Epithelial cell of prostate (primary cell): ENCODE results near the gene AGAP5.
"Not testable (repeated sequence)": the region's sequence is repeated elsewhere in the genome, so short reads cannot be mapped to it uniquely, and the experiment has no call there.

Source experiments
- DNase-seq: peaks from one replicate; pipeline ENCODE4 v3.0.0-alpha.2; 2011; ENCODE audit warnings: low read depth, low spot score
- H3K27ac ChIP-seq: fragments of 450-650 bp; 2 replicates; pipeline ENCODE4 v1.5.1; 2017; ENCODE audit warnings: mild to moderate bottlenecking

AGAP5 gene

DNA sequence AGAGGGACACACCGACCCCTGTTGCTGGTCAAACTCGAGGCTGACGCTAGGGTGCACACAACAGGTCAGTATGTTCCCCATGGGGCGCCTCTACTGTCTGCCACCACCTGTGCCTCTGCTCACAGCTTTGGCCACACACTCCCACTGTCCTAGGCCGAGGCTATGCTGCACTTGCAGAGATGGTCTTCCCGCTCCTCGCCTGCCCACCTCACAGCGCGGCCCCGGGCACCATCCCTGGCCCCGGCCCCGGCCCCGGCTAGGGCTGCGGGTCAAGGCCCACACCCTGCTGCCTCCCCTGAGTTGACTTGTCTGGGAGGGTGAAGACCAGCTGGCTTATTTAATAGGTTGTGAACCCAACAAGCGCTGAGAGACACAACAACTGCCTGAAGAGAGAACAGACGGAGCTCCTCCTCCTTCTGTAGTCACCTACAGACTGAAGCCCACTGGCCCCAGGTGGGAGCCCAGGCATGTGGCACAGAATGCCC, at the start of gene AGAP5:
AGAP5 (minus strand) TSS at position 435 of the 485 bp plus-strand sequence; CDS start at position 81, 354 bp downstream.
- not testable (repeated sequence) for H3K27ac ChIP-seq, DNase-seq

DNA sequence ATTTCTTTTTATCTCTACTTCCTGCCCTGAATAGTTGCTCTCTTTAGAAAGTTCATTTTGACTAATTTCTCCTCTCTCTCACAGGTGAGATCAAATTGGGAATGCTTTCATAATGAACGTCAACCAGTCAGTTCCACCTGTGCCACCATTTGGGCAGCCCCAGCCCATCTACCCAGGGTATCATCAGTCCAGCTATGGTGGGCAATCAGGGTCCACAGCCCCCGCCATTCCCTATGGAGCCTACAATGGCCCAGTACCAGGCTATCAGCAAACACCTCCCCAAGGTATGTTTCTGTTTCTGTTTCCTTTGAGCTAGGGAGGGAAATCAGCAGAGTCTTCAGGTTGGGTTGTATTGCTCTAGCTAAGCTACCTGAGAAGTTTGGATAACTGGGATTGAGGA, 48.8 kb upstream of the AGAP5 start:
- DNase-seq = no peak
- H3K27ac ChIP-seq = no peak overlapping the region

DNA sequence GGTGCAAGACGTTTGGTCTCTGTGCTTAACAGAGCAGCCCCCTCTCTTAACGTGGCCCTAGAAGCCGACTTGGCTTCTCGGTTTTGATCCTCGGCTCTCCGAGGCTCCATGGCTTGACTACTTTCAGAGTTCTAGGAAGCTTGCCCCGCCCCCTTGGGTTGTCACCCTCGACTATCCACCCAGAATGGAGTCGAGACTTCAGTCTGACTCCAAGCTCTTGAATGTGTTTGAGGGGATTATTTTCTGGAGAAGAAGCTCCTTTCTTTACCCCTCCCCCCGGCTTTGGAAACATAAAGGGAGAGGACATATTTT, 46.7 kb upstream of the AGAP5 start:
- no peak for DNase-seq
- peak overlapping the region; percentile 93 for H3K27ac ChIP-seq

DNA sequence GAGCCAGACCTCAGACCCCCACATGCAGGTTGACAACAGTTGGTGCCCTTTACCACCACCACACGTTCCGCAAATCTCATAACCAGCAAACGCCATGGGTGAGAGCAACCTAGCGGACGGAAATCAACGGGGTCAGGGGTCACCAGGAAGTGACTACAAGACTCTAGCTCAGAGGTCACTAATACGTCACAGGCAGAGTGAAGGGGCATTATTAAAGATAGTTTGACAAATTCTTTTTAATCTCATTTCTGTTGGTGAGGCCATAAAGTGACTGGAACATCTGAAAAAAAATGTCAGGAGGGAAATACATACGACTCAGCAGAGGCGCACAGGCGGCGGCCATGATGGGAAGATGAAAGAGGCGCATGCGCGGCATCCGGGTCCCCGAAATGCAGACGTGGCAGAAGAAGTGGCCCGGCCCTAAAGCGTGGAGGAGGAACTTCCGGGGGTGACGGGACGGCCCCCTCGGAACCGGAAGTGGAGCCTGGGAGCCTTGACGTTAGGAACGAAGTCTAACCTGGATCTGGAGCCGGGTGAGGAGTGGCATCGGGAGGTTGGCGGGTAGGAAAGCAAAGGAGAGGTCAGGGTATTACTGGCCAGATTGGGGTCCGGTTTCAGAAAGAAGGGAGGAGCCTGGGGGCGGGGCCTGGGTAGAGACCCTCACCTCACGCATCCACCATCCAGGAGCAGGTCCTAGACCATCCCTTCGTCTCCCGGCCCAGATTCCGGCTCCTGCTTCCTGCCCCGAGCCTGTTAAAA, 46.2 kb upstream of the AGAP5 start, which contains the start of gene SEC24C:
SEC24C (plus strand) TSS at position 468 of the 759 bp plus-strand sequence. CDS start 2,461 bp downstream, outside the sequence.
- peak; percentile 65 for DNase-seq
- H3K27ac ChIP-seq = peak within 1 kb of the TSS; percentile 93

DNA sequence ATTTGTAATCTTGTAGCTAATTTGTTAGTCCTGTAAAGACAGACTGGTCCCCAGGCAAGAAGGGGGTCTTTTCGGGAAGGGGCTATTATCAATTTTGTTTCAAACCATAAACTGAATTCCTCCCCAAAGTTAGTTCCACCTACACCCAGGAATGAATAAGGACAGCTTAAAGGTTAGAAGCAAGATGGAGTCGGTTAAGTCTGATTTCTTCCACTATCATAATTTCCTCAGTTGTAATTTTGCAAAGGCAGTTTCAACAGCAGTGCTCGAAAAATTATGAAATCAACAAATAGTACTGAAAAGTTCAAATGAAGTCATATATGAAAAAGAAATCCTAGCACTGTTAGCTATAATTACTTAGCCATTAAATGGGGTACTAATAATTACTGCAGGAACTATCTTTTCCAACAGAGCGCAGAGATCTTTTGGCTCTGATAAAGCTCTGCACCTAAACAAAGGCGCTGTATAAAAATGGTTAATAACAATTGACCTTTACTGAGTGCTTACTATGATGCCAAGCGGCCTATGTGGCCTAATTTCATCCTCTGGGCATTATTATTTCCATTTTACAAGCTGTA, 45.5 kb upstream of the AGAP5 start:
- peak overlapping the region; percentile 93 for H3K27ac ChIP-seq
- no peak for DNase-seq

DNA sequence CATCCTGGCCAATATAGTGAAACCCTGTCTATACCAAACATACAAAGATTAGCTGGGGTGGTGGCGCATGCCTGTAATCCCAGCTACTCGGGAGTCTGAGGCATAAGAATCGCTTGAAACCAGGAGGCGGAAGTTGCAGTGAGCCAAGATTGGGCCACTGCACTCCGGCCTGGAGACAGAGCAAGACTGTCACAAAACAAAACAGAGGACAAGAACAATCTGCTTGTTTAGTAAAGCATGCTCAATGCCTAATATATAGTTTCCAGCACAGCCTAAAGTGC, 44.5 kb upstream of the AGAP5 start:
- no peak for DNase-seq
- H3K27ac ChIP-seq = peak overlapping the region; percentile 93

DNA sequence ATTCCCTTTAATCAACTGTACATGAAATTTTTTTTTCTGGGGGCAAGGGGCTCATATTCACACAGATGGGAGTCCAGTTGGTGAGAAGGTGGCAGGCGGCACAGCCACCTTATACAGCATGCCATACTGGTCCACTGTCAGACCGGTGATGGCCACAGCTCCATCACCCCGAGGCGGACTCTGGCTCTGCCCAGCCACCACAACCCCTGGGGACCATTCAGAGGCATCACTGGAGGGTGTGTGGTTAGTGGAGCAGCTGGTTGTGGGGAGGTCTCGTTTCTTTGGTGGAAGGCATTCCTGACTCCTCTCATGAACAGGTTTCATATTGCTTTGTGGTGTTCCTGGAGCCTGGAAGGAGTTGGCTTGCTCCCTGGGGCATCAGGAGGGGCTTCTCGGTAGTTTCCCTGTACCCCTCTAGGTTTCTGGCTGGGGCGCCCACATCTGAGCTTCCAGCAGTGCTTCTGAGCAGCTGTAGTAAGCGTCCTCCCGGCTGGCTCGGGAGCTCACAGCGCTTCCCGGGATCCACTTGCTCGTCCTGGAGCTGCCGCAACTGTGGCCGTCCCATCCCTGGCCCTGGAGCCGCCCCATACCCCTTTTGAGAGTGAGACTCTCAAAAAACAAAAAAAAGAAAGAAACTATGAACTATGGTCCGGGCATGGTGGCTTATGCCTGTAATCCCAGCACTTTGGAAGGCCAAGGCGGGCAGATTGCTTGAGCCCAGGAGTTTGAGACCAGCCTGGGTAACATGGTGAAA, 42.8 kb upstream of the AGAP5 start:
- H3K27ac ChIP-seq = peak overlapping the region; percentile 93
- DNase-seq = not testable (repeated sequence)

DNA sequence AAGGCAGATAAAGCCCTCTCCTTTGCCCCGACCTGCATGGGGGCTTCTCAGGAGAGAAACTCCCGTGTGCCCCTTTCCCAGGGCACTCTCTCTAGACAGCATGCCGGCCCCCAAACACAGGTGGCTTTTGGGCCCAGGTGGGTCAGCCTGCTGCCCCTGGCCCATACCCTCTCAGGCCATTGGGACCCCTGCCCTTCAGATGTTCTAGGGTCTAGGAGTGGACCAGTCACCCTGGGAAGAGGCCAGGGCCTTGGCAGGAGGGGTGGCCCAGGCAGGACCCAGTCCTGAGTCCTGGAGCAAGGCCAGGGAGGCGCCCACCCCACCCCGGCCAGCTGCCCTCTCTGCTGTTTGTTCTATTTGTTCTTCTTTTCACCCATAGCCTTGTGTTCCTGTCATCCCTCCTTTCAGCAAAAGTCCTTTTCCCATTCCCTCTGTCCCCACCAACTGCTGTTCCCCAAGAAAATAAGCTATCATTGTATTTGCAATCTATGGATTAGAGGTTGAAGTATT, 36.9 kb upstream of the AGAP5 start:
- no peak for DNase-seq
- H3K27ac ChIP-seq = no peak overlapping the region

DNA sequence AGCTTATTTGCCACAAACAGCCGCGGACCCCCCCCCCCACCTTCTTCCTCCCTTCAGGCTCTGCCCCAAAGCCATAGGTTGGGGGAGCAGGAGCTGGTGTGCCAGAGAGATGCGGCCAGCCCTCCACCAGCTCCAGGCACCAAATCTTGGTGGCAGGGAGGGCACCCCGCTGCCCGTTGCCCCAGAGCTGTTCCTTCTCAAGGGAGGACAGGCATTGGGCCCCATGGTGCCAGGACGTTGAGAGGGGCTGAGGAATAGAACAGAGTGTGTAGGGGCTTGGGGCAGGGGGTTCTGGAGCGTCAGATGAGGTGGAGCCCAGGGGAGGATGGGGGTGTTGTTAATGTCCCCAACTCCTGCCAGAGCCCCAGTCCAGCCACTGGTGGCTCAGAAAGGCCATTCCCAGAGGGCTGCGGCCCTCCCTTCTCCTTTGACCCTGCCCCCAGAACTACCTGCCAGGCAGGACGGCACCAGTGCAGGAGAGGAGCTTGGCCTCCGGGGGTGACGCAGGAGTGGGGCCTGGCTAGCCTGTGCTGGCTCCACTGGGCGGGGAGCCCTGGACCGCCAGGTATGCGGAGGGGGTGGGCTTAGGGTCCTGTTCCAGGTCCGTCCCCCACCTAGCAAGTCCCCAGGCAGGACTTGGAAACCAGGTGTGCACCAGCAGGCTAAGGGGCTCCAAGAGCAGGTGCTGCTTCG, 36.3 kb upstream of the AGAP5 start:
- DNase-seq = no peak
- H3K27ac ChIP-seq = no peak overlapping the region

DNA sequence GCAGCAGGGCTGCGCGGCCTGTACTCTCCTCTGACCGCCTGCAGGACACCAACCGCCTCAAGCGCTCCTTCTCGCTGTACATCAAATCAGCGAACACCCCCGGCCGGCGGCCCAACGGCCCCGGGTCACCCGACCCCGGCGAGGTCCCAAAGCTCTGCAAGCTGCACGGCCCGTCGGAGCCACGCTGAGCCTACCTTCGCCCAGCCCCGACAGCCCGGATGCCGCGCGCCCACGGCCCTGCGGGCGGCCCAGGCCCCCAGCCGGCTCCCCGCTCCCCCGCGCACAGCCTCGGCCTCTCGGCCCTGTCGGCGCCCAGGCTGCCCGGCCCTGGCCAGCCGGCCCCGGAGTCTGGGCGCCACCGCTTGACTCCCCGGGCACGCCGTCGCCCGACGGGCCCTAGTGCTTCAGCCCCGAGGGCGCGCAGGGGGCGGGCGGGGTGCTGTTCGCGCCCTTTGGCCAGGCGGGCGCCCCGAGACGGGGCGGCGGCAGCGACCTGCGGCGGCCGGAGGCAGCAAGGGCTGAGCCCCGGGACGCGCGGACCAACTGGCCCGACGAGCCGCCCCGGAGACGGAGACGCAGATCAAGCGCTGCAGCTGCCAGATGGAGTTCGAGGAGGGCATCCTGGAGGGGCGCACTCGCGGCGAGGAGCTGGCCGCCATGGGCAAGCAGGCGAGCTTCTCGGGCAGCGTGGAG, 35.2 kb upstream of the AGAP5 start:
- no peak overlapping the region for H3K27ac ChIP-seq
- no peak for DNase-seq

DNA sequence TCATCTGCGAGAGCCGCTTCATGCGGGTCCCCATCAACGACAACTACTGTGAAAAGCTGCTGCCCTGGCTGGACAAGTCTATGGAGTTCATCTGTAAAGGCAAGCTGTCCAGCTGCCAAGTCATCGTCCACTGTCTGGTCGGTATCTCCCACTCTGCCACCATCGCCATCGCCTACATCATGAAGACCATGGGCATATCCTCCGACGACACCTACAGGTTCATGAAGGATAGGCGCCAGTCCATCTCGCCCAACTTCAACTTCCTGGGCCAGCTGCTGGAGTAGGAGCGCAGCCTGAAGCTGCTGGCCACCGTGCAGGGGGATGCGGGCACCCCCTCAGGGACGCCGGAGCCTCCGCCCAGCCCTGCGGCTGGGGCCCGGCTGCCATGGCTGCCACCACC, 34.5 kb upstream of the AGAP5 start:
- H3K27ac ChIP-seq = no peak overlapping the region

DNA sequence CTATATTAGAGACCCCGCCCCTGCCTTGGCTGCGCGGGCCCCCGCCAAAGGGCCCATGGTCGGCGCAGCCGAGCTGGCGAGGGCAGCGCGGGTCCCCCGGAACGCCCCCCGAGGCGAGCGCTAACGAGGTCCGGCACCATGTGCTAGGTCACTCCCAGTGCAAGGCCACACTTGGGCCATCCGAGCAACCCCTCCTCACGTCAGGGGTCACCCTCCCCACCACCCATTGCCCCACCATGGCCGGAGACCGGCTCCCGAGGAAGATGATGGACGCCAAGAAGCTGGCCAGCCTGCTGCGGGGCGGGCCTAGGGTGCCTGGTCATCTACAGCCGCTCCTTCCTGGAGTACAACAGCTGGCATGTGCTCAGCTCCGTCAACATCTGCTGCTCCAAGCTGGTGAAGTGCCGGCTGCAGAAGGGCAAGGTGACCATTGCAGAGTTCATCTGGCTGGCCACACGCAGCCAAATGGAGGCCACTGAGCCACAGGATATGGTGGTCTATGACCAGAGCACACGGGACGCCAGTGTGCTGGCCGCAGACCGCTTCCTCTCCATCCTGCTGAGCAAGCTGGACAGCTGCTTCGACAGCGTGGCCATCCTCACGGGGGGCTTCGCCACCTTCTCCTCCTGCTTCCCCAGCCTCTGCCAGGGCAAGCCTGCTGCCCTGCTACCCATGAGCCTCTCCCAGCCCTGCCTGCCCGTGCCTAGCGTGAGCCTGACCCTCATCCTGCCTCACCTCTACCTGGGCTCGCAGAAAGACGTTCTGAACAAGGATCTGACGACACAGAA, 33.9 kb upstream of the AGAP5 start:
- no peak overlapping the region for H3K27ac ChIP-seq
- DNase-seq = no peak

More for the DNA sequence above, 34.5 kb upstream of the AGAP5 start:
- no peak for DNase-seq

DNA sequence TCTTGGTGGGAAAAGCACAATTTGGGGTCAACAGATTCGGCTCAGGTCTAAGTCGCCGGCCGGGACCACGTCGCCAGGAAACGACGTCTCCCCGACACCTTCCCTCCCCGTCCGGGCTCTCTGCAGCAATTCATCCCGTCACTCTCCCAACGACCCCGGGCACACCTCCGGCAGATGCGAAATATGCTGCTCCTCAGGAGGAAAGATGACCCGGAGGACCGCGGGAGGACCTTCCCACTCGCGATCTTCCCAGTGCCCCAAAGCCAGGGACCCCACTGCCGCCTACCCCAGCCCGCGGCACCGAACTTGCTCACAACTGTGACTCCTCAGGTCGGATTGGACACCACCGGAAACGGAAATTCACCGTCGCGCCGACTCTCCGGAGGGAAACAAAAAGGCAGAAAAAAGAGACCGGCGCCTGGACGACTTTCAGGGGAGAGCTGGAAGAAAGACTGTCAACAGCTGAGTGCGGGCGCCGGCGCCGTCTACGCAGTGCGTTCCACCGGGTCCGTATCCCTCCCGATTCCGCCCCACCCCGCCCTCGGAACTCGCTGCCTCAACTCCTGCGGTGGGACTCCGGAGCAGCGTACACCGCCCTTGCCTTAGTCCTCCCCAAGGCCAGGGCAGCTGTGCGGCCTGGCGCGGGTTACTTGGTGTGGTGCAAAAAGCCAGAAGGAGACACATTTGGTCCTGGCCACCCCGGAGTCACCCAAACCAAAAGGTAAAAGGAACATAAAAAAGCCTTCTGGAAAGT, 32.4 kb upstream of the AGAP5 start:
- peak; percentile 43 for DNase-seq

DNA sequence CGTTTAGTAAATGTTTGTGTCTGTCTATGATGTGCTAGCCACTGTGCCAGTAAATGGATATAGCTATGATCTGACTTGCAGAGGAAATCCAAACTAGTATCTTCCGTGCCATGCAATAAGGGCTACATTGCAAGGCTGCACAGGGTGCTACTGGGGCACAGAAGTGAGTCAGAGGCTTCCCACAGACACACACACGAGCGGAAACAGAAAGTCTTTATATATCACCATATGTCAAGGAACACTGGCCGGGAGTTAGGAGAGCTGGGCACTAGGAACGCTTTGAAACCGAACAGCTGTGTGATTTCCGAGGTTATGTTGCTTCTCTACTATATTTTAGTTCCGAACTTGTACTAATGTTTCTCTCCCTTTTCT, 31.9 kb upstream of the AGAP5 start:
- not testable (repeated sequence) for DNase-seq
- peak overlapping the region; percentile 92 for H3K27ac ChIP-seq

More for the DNA sequence above, 32.4 kb upstream of the AGAP5 start:
- H3K27ac ChIP-seq = peak overlapping the region; percentile 92

DNA sequence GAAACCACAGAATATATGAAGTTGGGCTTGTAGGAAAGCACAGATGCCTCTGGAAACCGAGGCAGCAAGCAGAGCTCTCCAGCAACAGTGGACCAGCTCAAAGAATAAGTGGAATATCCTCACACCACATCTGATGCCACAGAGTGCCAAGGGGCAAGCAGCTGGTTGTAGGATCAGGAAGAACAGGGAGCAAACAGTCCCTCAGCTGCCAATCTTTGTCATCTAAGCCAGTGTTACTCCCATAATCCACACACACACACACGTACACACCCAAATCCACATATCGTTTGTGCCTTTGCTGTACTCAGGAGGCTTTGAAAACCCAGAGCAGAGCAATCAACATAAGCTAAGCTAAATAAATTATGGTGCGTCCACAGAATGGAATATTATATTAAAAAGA, 25.6 kb upstream of the AGAP5 start:
- no peak for DNase-seq
- no peak overlapping the region for H3K27ac ChIP-seq

DNA sequence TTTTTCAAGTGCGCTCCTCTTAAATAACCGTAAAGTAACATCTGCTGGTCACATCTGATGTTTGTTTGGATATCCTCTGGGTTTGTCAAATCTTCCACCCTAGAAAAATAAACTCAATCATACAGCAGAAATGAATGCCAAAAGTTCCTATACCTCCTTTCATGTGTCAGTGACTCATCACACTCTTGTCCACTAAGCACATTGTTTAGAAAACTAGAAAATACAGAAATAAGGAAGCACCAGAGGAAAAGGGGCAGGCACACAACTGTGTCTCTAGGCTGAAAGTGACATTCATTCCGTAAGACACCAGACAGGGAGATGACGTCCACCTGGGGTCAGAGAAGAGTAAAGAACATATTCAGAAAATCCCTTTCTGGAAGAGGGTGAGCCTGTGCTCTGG, 22.7 kb upstream of the AGAP5 start:
- not testable (repeated sequence) for DNase-seq, H3K27ac ChIP-seq

DNA sequence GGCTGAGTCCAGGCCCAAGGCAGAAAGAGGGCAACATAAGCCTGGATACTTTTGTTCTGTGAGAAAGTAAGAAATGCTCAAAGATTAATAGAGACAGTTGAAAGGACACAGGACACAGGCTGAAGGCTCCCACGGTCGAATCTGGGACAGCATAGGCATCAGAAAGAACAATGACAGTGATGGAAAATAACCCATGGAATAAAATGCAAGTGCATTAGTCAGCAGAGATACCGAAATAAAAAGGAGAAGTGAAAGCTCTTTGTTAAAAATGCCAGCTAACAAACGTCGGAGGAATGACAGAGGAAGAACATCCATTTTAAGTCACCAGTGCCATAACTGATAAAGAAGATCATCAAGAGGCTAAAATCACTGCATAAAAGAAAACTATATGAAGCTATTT, 19.6 kb upstream of the AGAP5 start:
- no peak overlapping the region for H3K27ac ChIP-seq
- DNase-seq = no peak

DNA sequence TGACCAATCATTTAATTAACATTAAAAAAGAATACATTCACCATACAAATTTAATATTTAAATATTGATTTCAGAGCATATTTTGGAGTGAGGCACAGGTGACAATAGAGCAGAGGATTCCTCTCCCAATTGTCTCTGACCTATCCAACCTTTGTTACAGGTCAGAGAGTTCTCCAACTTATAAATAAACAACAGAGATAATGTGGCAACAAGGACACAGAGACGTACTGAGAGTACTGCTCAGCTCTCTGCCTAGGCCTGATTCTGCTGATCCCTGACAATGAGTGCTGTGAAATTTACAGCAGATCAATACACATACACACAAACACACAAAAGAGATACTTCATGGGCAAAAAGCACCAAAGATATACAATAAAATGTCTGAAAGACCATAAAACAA, 18.3 kb upstream of the AGAP5 start:
- H3K27ac ChIP-seq = no peak overlapping the region
- DNase-seq = no peak
